Ovary (tissue), 3 donors: Measurements from ENCODE around the gene TBXAS1.

Experiments used
- EP300 ChIP-seq: sonication (generic); formaldehyde crosslinking; IDR thresholded peaks from one replicate; pipeline ENCODE4 v1.6.1; 2017; ENCODE audit warnings: antibody characterized with exemption
- TF ChIP-seq, protein P1 (sequence below), 3 donors: fragments of 450-650 bp in 2 of 3; fragments of 200-600 bp in 1 of 3; IDR thresholded peaks; one replicate each; pipeline versions ENCODE4 v1.5.1 to v1.8.0; 2016 to 2022; ENCODE audit warnings: antibody characterized with exemption in 3 of 3, mild to moderate bottlenecking in 1 of 3
- donor health status: DM: no; HTN: no; CAD: no.

GRCh38 chr7:139813689-139814088 lies 15.4 kb upstream of the TBXAS1 start:
- TF ChIP-seq, protein P1, sequence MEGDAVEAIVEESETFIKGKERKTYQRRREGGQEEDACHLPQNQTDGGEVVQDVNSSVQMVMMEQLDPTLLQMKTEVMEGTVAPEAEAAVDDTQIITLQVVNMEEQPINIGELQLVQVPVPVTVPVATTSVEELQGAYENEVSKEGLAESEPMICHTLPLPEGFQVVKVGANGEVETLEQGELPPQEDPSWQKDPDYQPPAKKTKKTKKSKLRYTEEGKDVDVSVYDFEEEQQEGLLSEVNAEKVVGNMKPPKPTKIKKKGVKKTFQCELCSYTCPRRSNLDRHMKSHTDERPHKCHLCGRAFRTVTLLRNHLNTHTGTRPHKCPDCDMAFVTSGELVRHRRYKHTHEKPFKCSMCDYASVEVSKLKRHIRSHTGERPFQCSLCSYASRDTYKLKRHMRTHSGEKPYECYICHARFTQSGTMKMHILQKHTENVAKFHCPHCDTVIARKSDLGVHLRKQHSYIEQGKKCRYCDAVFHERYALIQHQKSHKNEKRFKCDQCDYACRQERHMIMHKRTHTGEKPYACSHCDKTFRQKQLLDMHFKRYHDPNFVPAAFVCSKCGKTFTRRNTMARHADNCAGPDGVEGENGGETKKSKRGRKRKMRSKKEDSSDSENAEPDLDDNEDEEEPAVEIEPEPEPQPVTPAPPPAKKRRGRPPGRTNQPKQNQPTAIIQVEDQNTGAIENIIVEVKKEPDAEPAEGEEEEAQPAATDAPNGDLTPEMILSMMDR (IDR thresholded peaks at IDR 0.05), result no peak
- no peak for TF ChIP-seq EP300
